Esophagus squamous epithelium (tissue), 4 donors: Measurements from ENCODE around the gene CNIH2.
"Not testable (repeated sequence)": the region's sequence is repeated elsewhere in the genome, so short reads cannot be mapped to it uniquely, and the experiment has no call there.

Experiments
- CTCF ChIP-seq, 6 experiments: fragments of 450-650 bp in 4 of 6; fragments of 200-600 bp in 2 of 6; sonication (generic) in 2 of 6; IDR thresholded peaks; one replicate each; pipeline ENCODE4 v1.5.1; 2016 to 2019; ENCODE audit warnings: antibody characterized with exemption in 6 of 6, mild to moderate bottlenecking in 4 of 6, moderate library complexity in 4 of 6
- POLR2A ChIP-seq, 4 donors: fragments of 450-650 bp; IDR thresholded peaks; one replicate each; pipeline ENCODE4 v1.6.1; 2017; ENCODE audit warnings: antibody characterized with exemption in 4 of 4, mild to moderate bottlenecking in 4 of 4, moderate library complexity in 3 of 4

- not testable (repeated sequence) for TF ChIP-seq POLR2A, CTCF (IDR thresholded peaks at IDR 0.05)
Measured at GRCh38 chr11:66277064-66277463, 911 bp upstream of the CNIH2 start.
